Hematopoietic multipotent progenitor cell treated with erythropoietin and hydrocortisone succinate and interleukin-3 and kit ligand, for 4 days (in vitro differentiated cells): ENCODE results near the gene GALNT12.
A peak's percentile ranks its signal among the peaks of the same experiment; 100 is the strongest.

ENCODE experiments used
- DNase-seq: peaks from one replicate; pipeline ENCODE4 v3.0.0-alpha.2; 2015

GALNT12 gene

DNA sequence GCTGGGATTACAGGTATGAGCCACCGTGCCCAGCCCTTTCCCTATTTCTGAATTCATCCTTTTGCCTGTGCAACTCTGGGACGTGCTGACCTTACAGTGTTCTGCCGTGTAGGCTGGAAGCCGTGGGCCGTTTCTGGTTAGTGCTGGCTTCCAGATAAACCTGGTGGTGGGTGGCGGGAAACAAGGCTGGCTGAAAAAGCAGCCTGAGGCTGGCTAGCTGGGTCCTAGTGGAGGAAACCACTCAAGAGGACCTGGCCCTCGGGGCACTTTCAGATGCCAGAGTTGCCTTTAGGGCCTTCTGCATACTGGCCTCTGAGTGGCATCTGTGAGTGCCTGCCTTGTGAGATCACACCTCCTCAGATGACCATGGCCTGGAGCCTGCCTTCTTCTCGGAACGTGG lies 26.9 kb downstream of the GALNT12 start:
- no peak for DNase-seq

DNA sequence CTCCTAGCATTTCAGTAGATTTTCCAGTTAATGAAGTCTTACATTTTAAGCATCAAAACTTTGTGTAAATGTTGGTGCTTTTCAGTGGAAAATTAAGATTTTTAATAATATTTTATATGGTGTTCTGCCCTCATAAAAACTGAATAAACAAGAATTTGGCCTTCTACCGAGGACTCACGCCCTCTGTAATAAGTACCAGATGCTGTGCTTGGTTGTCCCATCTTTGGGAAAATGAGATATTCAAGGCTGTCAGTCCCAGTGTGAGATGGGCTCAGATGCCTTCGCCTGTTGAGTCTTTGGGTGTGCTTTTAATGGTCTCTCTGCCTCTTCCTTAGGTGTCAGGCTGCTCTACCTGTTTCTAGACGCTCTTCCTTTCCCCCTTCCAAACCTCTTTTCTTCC lies 28.7 kb downstream of the GALNT12 start:
- no peak for DNase-seq

DNA sequence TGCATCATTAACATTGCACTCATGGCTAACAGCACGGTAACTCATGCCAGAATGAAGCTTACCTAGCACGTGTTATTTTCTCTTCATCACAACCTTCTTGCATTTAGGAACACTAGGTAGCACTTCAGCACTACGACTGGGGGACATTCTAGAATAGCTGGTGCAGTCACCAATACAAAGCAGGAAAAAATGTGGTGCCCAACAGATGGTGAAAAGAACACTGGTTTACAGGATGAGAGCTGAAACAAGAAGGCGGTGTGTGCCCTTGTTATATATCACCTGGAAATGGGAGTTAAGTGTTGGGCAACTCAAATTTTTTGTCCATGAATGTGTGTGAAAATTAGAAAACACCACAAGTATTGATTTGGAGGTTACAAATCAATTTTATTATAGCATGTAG lies 30.0 kb downstream of the GALNT12 start:
- DNase-seq: no peak

DNA sequence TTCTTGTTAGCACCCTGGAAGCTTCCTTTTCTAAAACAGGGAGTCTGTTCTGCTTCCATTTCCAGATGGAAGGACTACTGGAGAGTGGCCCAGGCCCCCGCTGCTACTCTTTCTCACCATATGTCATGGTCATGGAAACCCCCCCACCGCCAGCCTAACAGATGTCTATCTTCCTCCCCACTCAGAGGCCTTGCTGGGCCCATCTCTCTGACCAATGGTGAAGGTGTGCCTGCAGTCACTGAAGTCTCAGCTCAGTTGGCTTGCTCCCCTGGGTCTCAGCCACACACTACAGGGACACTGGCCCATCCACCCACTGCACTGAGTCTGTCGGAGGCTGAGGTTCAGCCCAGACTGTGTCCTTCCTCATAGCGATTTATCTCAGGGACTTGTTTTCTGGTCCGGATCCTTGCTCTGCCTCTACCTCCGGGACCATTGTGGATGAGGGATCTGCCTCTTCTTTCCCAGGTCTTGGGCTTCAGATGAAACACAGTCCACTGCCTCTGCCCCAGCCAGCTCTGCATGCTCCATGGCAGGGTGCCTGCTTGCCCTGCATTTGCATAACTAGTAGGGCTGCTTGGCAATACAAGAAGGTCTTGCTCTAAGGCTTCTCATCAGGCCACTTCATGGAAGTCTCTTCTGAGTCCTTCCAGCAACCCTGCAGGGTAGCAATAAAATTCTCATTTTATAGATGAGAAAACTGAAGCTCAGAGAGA lies 30.8 kb downstream of the GALNT12 start:
- no peak for DNase-seq

DNA sequence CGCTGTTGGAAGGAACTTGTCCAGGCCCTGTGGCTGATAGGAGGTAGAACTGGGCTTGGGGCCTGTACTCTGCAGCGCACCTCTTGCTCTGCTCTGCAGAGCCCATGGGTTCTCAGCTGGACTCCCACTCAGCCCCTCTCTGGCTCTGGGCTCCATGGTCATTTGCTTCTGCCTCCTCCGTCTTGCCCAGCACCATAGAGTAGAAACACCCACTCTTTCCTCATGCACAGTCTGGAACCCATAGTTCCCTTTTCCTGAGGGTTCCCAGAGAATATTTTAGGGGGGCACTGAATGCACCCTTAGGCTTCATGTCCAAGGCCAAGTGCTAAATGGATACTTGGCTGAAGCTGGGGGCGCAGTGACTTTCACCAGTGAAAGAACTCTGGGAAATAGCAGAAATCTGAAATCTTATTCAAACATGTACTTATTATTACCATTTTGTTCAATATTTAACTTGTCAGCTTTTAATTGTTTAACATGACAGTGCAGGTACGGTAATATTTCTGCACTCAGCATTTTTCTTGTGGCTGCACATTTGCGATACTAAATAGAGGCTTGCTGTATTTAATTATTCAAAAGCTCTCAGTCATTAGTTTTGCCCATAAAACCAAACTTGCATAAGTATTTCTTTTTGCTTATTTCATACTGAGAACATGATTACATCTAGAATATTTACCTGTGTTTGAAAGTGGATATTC lies 31.5 kb downstream of the GALNT12 start:
- DNase-seq: no peak

DNA sequence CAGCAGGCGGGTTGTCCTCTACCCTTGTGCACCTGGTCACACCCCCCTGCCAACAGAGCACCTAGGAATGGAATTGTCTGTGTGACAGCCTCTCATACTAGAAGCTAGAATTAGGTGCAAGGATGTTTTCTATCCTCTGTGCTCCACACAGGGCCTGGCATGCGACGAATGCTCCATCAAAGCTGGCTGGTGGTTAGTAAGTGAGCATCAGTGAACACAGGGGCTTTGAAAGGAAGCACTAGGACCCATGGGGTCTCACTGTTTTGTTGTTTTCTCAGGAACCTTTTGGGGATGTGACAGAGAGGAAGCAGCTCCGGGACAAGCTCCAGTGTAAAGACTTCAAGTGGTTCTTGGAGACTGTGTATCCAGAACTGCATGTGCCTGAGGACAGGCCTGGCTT lies 32.3 kb downstream of the GALNT12 start:
- no peak for DNase-seq

DNA sequence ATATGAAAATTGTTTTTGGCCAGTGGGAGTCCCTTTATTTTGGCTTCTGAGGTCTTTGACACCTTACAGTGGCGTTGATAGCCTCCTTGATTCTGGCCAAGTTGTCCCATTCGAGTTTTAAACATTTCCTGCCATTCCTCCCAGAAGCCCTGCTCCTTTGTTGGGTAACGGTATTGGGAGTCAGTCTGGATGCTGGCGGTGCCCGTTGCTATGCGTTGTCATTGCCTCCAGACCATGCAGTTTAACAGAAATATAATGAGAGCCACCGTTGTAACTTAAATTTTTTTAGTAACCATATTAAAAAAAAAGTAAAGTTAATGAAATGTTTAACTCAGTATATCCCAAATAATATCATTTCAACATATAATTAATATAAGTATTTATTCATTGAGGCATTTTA lies 35.0 kb downstream of the GALNT12 start:
- no peak for DNase-seq

DNA sequence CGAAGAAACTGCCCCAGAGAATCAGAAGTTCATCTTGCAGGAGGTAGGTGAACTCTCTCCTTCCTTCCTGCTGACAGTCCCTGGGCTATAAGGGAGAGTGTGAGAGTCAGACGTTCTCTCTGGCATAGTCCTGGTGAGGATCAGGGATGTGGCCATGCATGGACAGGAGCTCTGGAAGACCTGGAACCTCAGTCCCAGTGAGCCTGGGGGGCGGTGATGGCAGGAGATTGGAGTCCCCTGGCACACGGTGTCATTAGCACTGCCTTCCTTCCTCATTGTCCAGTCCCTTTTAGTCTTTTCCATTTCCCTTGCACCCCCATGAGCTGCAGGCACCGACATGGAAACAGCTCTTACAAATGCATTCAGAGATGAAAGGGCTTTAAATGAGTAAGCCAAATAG lies 38.6 kb downstream of the GALNT12 start:
- no peak for DNase-seq

DNA sequence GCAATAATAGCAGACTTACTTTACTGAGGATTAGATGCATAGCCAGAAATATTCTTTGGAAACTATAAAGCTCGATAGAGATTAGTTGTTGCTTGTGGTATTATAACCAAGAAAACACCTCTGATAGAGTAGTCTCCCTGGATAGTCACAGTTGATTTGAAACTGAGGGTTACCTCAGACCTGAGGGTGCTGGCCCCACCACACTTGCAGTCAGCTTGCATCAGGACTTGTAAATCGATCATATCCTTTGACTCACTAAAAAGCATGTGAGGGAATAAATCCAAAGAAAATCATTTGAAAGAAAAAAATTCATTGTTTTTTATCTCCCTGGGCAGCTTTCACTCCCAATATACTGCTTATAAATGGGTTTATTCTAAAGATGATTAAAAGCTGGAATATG lies 39.4 kb downstream of the GALNT12 start:
- DNase-seq: no peak

DNA sequence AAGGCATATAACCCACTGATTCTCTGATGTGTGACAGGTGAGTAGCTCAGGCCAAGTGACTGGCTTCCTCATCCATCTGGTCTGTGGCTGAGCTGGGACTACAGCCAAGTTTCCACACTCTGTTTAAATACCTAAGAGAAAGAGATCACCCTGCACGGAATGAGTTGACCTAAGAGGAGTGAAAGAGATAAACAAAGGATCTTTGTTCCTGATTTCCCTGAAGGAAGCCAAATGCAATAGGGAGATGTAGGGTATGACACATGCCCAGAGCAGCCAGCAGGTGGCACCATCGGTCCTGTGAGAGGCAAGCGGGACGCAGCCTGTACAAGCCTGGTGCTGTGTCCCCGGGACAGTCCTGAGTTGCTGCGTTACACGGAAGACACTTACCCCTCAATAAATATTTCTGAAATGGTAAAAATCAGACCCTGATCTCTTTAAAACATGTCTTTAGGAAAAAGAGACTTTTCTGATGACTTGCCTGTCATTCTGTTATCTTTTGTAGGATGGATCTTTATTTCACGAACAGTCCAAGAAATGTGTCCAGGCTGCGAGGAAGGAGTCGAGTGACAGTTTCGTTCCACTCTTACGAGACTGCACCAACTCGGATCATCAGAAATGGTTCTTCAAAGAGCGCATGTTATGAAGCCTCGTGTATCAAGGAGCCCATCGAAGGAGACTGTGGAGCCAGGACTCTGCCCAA lies 41.1 kb downstream of the GALNT12 start:
- DNase-seq: peak; percentile 91

DNA sequence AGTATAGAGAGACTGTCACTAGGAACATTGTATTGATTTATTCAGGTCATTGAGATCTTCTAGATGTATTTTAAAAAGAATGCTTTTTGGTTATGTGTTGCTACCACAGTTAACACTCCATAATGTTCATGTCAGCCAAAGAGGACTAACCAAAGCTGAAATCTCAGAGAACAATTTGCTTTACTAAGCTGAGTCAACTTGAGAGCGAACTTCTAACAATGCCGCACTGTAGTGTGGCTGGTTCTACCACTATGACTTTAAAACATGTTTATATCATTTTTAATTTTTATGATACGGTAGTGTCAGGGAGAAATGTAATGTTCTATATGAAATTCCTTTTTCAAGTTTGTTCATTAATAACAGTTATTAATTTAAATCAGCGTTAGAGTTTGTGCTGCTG lies 42.1 kb downstream of the GALNT12 start:
- no peak for DNase-seq

DNA sequence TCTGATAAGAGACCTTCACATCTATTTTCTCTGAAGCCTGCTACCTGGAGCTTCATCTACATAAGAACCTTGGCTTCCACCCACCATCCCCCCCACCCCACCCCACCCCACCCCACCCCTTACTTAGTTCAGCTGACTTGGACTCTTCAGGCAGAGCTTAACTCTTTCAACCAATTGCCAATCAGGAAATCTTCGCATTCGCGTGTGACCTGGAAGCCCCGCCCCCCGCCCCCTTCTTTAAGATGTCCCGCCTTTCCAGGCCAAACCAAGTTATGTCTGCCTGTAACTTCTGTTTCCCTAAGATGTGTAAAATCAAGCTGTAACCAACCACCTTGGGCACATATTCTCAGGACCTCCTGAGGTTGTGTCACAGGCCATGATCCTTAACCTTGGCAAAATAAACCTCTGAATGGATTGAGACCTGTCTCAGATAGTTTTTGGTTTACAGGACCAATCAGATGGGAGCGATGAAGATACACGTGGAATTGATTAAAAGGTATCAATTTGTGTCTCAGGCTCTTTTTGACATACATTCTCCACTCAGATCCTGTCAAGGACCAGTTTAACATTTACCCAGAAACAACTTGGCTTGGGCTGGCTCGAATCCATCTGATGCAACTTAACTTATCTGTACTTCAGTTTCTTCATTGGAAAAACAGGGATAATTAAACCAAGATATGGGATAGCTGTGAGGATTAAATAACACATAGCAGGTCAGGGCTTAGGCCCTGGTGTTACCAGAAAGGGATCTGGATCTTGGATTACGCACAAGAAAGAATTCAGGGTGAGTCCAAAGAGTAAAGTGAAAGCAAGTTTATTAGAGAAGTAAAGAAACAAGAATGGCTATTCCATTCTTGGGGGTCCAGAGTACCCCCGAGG lies 43.6 kb downstream of the GALNT12 start:
- no peak for DNase-seq

DNA sequence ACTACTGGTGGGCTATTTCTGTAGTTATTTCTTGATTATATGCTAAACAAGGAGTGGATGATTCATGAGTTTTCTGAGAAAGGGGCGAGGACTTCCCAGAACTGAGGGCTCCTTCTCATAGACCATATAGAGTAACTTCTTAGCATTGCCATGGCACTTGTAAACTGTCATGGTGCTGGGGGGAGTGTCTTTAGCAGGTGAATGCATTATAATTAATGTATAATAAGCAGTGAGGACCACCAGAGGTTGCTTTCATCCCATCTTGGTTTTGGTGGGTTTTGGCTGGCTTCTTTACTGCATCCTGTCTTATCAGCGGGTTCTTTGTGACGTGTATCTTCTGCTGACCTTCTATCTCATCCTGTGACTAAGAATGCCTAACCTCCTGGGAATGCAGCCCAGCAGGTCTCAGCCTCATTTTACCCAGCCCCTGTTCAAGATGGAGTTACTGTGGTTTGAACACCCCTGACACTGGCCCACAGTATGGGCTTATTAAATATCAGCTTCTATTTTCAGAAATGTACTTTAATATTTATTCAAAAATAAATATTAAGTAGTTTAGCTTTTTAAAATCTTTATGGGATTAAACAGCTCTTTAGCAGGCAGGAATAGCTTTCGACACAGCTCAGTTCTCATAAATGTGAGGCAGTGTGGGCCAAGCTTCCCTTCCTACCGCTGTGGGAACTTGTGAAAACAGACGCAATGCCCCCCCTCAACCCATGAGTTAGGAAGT lies 44.4 kb downstream of the GALNT12 start:
- DNase-seq: peak; percentile 80

DNA sequence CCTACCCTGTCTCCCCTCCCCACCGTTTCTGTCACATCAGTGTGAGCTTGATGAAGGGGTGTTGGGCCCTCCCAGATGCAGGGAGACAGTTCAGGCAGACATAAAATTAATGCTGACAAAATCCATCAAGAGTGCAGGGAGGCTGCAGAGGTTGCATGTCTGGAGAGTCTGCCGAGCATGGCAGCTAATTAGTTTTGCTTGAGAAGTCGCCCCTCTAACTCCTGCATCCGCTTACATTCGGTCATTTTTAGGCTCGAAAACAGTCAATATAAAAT lies 44.9 kb downstream of the GALNT12 start:
- no peak for DNase-seq

DNA sequence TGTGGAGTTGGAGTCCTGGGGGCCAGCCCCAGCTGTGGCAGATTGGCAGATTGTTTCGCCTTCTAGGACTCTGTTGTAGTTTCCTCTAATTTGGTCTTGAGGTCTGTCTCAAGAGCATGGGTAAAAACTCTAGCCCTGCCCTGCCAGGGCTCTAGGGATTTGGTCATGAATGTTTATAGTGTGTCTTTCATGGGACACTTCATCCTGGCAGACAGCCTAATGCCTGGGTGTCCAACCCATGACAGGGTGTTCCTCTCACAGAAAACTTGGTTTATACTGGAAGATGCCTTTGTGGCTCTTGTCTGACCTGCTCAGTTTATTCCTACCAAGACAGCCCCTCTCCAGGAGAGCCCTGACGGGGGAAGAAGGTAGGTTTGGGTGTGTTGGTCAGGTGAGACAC lies 45.5 kb downstream of the GALNT12 start:
- DNase-seq: no peak

DNA sequence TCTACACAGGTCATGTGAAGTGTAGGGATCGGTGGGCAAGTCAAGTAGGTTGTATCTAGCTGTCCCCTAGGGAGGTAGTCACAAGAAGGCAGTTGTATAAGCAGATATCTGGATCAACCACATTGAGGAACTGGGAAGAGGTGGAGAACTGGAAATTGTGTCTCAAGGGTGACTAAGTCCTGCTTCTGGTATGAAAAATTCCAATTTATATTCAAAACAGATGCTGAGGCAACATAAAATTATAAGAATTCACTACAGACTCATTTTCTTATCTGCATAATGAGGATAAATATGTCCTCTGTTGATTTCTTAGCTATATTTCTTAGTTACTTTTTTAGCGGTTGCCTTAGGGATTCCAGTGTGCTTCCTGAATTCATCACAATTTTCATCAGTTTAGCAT lies 46.8 kb downstream of the GALNT12 start:
- no peak for DNase-seq

DNA sequence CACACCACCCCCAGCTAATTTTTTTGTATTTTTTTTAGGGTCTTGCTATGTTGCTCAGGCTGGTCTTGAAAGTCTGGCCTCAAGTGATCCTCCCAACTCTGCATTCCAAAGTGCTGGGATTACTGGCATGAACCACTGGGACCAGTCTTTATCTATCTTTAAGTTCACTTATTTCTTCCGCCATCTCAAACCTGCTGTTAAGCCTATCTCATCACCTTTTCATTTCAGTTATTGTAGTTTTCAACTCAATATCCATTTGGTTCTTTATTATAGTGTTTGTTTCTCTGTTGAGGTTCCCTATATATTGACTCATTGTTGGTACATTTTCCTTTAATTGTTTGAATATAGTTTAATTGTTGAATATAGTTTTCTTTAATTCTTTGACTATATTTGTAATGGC lies 48.1 kb downstream of the GALNT12 start:
- DNase-seq: no peak

DNA sequence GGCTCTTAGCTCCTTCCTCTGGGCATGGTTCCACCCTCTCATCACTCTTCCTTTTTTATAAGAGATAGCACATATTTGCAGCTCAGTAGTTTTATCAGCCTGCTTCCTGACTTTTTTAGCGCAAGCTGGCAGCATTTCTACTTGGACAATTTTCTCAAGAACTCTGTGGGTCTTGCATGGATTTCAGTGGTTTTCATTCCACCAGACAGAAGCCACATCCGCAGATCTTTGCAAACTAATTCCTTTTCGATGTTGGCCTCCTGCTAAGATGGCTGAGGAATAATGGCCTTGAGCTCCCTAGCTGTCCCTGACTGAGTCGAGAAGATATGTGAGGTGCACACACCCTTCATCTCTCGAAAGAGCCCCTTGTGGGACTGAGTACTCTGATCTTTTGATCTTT lies 49.5 kb downstream of the GALNT12 start:
- peak; percentile 32 for DNase-seq

DNA sequence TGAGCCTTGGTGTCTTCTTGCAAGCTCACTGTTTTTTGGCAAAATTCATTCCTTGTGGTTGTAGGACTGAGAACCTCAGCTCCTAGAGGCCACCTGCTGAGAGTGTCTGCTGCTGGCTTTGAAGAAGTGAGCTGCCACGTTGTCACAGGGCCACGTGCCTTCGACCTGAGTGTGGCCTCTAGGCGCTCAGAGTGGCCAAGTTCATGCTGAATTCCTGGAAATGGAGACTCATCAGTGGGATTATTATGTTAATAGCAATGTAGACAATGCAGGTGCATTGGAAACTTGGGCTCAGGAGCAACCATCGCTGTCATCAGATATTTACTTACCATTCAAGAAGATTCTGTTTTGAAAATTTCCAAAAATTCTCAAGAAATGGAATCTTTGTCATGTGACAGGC lies 52.5 kb downstream of the GALNT12 start:
- no peak for DNase-seq

DNA sequence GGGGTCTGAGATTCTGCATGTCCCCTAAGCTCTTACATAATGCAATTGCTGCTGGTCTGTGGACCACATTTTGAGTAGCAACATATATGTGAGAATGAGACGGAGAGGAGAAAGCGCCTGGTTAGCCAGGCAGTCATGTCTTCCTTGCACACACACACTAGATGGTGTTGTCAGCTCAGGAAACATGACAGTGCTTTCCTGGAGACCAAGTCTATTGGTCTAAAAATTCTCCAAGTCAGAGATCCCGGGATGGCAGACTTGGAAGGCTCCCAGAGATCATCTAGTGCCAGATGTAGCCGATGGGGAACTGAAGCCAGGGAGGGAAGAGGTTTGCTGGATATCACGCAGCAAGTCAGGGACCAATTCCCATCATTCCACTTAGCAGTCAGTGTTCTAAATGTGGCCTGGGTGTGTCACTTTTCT lies 53.4 kb downstream of the GALNT12 start:
- DNase-seq: peak; percentile 41

DNA sequence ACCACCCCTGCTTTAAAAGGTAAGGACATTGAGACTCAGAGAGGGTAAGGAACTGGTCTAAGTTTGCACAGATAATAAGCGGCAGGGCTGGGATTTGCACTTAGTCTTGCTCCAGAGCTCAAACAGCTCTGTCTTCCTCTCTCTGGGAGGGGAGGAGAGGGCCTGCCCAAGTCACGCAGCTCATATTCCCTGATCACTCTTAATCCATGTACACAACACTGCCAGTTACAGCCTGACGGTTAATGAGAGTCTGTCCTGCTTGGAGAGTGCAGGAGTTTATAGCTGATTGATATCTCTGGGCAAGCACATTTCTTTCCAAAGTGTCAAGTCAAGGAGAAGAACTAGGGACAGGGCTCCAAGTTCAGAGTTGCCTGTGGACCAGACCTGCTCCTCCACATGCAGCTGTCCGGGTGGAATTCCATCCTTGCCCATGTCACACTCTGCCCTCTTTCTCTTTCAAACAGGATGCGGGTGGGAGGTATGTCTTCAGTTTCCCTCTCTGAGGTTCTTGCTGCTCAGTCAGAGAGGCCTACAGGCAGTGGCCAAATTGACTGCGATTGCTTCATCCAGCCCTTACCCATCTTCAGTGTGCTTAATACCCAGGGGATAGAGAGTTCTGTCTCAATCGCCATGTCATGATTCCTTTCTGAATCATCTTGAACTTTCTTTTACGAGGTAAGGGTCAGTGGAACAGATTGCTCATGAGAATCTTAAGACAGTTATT lies 54.5 kb downstream of the GALNT12 start:
- DNase-seq: no peak

DNA sequence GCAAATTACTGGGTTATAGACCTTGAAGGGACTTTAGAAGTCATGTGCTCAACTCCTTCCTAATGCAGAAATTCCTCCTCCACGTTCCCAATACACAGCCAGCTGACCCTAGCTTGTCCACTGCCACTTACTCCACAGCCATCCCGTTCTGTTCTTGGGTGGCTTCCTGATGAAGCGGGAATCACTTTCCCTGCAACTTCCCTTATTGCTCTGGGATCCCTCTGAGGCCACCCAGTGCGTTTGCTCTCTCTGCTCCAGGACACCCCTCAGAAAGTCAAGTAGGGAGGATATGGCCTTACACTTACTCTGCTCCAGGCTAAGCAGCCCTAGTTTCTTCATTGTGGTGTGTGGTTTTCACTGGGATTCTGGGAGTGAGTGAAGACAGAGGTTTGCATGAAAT lies 55.5 kb downstream of the GALNT12 start:
- DNase-seq: no peak
